ENCODE measurements around the gene CATSPER3. TPM values are rescaled to one million over a fixed set of nuclear protein-coding genes. Genes with fewer than 3 reads are reported as not detected.

Gene CATSPER3
- total RNA-seq, 1 experiment from 2014 or later: 0.50 TPM

- Histone ChIP-seq H3K9me3 (ENCODE audit: control insufficient read depth, low read depth, low read length) (no peaks in the 10 kb centered on the region), H4K8ac (replicated peaks; ENCODE audit: insufficient read length, low read depth, low read length) (no peak overlapping the region), H3K18ac (ENCODE audit: insufficient read length, low read depth, low read length) (no peak overlapping the region), H3K4me1 (ENCODE audit: insufficient read depth, low read length) (no peaks in the 10 kb centered on the region), H4K5ac (ENCODE audit: insufficient read length, low read depth, low read length) (no peak overlapping the region), H3K23ac (ENCODE audit: insufficient read length, low read depth, low read length) (no peak overlapping the region), H3K4ac (ENCODE audit: low read depth, low read length) (no peak overlapping the region), H3K27ac (ENCODE audit: insufficient read length, low read depth, low read length) (no peak overlapping the region), H2BK20ac (ENCODE audit: low read depth, low read length, poor library complexity, severe bottlenecking) (no peak overlapping the region), H2BK5ac (ENCODE audit: insufficient read length, low read length) (no peak overlapping the region), H2BK120ac (ENCODE audit: low read depth, low read length, poor library complexity, severe bottlenecking) (no peak overlapping the region), H3K56ac (ENCODE audit: insufficient read length, low read depth, low read length) (no peak overlapping the region), H3K79me1 (ENCODE audit: insufficient read depth, low read depth, low read length, poor library complexity, severe bottlenecking) (no peaks in the 10 kb centered on the region), H3K27me3 (ENCODE audit: insufficient read depth, low read length) (no peaks in the 10 kb centered on the region), H3K4me2 (ENCODE audit: insufficient read depth, insufficient read length, low read length) (no peak overlapping the region), H3K79me2 (ENCODE audit: insufficient read depth, low read length) (no peaks in the 10 kb centered on the region), H3K9ac (ENCODE audit: extremely low read depth, insufficient read length, low read length) (no peak overlapping the region), H2AFZ (ENCODE audit: low read length) (no peak overlapping the region), H2BK12ac (ENCODE audit: insufficient read length, low read depth, low read length) (no peak overlapping the region), H3K23me2 (ENCODE audit: insufficient read length, low read depth, low read length, poor library complexity, severe bottlenecking) (no peaks in the 10 kb centered on the region), H3T11ph (ENCODE audit: low read length) (no peak overlapping the region), H4K91ac (ENCODE audit: insufficient read length, low read depth, low read length) (no peak overlapping the region), H2AK5ac (ENCODE audit: insufficient read length, low read length) (no peak overlapping the region), H4K20me1 (ENCODE audit: control insufficient read depth, insufficient read depth, insufficient read length) (no peaks in the 10 kb centered on the region), H2BK15ac (ENCODE audit: low read depth, low read length) (no peak overlapping the region), H3K14ac (ENCODE audit: insufficient read depth, low read length) (no peak overlapping the region)
- no CpG with 5 or more reads among the region's 10 CpGs for WGBS (ENCODE audit: extremely low coverage, insufficient read length, low lambda C conversion rate)
- Mint-ChIP-seq H3K9me3 (no peaks in the 10 kb centered on the region), H3K4me3 (no peak overlapping the region), H3K36me3 (ENCODE audit: insufficient read depth in 1 of 3, low read depth in 3 of 3) (no peaks in the 10 kb centered on the region), H3K4me1 (peaks cover 3% of the 10 kb centered on the region in 2 experiments; a peak in 1 of 4 replicates), H3K27ac (no peak overlapping the region; a peak in 2 of 7 replicates), H3K27me3 (ENCODE audit: low read depth) (peaks cover 48% of the 10 kb centered on the region)
- peak; percentile 20 for DNase-seq
- TF ChIP-seq CTCF (conservative IDR thresholded peaks at IDR 0.05): no peak
Measured at GRCh38 chr5:135013947-135014570, 46.4 kb downstream of the CATSPER3 start.

All from H9 (cell line).